Heart right ventricle (tissue), 16 donors: Measurements from ENCODE around the gene AKT3. TPM values are rescaled to one million over a fixed set of nuclear protein-coding genes. Genes with fewer than 3 reads are reported as not detected.
"Not testable (repeated sequence)": the region's sequence is repeated elsewhere in the genome, so short reads cannot be mapped to it uniquely, and the experiment has no call there.

Experiments
- ATAC-seq, 8 donors: fragments of 200-7000 bp; cut with Tn5 transposase; one replicate each; pipeline ENCODE4 v1.9.1; 2020; ENCODE audit warnings: mild to moderate bottlenecking in 8 of 8, moderate library complexity in 8 of 8, moderate number of reproducible peaks in 1 of 8
- DNase-seq, 2 donors: peaks; one replicate each; pipeline ENCODE4 v3.0.0-alpha.2; 2020
- H3K27ac ChIP-seq, 10 donors: fragments of 200-600 bp; sonication (generic) in 2 of 10; one replicate each; pipeline versions ENCODE4 v1.5.0 to v1.8.0; 2020 to 2022; ENCODE audit warnings: mild to moderate bottlenecking in 3 of 10
- H3K27me3 ChIP-seq, 7 donors: fragments of 200-600 bp; one replicate each; pipeline ENCODE4 v1.8.0; 2021 to 2022; ENCODE audit warnings: mild to moderate bottlenecking in 2 of 7
- H3K36me3 ChIP-seq, 9 donors: fragments of 200-600 bp; sonication (generic) in 1 of 9; one replicate each; pipeline versions ENCODE4 v1.5.0 to v1.8.0; 2020 to 2022; ENCODE audit warnings: mild to moderate bottlenecking in 2 of 9
- H3K4me1 ChIP-seq, 9 donors: fragments of 200-600 bp; sonication (generic) in 1 of 9; one replicate each; pipeline versions ENCODE4 v1.5.0 to v1.8.0; 2020 to 2022; ENCODE audit warnings: mild to moderate bottlenecking in 4 of 9
- H3K4me3 ChIP-seq, 10 donors: fragments of 200-600 bp; sonication (generic) in 2 of 10; one replicate each; pipeline versions ENCODE4 v1.5.0 to v1.8.0; 2020 to 2022; ENCODE audit warnings: mild to moderate bottlenecking in 7 of 10, moderate library complexity in 2 of 10
- H3K9me3 ChIP-seq, 11 donors: fragments of 200-600 bp in 10 of 11; sonication (generic) in 2 of 11; one replicate each; pipeline versions ENCODE4 v1.5.0 to v1.8.0; 2013 to 2022; ENCODE audit warnings: mild to moderate bottlenecking in 2 of 11, control low read depth in 1 of 11, moderate library complexity in 1 of 11
- CTCF ChIP-seq, 9 donors: fragments of 200-600 bp; sonication (generic) in 2 of 9; IDR thresholded peaks; one replicate each; pipeline versions ENCODE4 v1.5.0 to v1.8.0; 2021 to 2022; ENCODE audit warnings: antibody characterized with exemption in 9 of 9, mild to moderate bottlenecking in 5 of 9, moderate library complexity in 1 of 9
- WGBS, 2 donors: extraction: QIAGEN DNeasy Blood & Tissue Kit; methylation state at CpG; one replicate each; pipeline ENCODE4 v1.1.7; 2013; ENCODE audit warnings: inconsistent platforms in 1 of 2; 5-methylcytosine and 5-hydroxymethylcytosine counted together
- intact Hi-C, 10 donors: fragments of 100-400 bp; cut with DNase I; formaldehyde crosslinking; loops; one replicate each; pipeline versions ENCODE4 v1.11.1 to v1.14.2; 2022
- polyA plus RNA-seq, 2 donors: library from polyadenylated mRNA; stranded (reverse); fragments of 200-250 nt; gene quantifications; one replicate each; pipeline ENCODE4 v1.2.3, GENCODE V29; 2013
- total RNA-seq, 10 donors: library from RNA; stranded (reverse); fragmentation: NEBNext Ultra II Directional in 3 of 10; extraction: Animal tissue kit (Norgen Biotek cat#: 25700) in 3 of 10; gene quantifications; one replicate each; pipeline versions ENCODE4 v1.2.1 to v1.2.4, GENCODE V29; 2021 to 2023
- donor health status: Arrhythmogenic right ventricular cardiomyopathy.
- donor health status: ischemic (EF 13 %, LVEDD 7.1; RV severe dilation, severe dysfunction).
- donor health status: healthy with polysubstance abuse.
- donor health status: DM: no; HTN: yes; CAD: no.
- donor health status: DM: no; HTN: no; CAD: no.
- donor health status: ischemic (EF 25% LVEDD 6.9; RV normal size, moderate dysfunction).
- donor health status: ischemic (EF 25% LVEDD 5.7; RV mildly dilated, moderate dysfunction).
- donor health status: healthy.
- donor health status: DM: yes; HTN: yes; CAD: no.
- donor health status: Ischemic cardiomyopathy.
- donor health status: ischemic (EF 35%, LVEDD 5.7; RV mildly dilated, moderate dysfunction).
- donor health status: nonischemic (EF 11% LVEDD 7.7; RV severe dilation, severe dysfunction).
- donor health status: DM: yes; HTN: yes; CAD: no.
- donor health status: PGD.
- donor health status: ischemic (EF 29% LVEDD 5.4; RV normal size, mild dysfunction).
- donor health status: nonischemic (EF 23%, LVEDD 6.1; RV moderate dilation, normal function).

The AKT3 gene
- total and polyA plus RNA-seq, 12 donors, result 6.5 to 27.6 (median 17.7) TPM

GRCh38 chr1:243814718-243815117 is 35.3 kb downstream of the AKT3 start:
- no peaks in the 10 kb centered on the region for H3K27me3 ChIP-seq
- no peaks in the 10 kb centered on the region for H3K36me3 ChIP-seq
- H3K4me1 ChIP-seq, result peaks cover 0 to 5% (median 0%) of the 10 kb centered on the region in 9 donors
- TF ChIP-seq CTCF (IDR thresholded peaks at IDR 0.05), result no peak
- DNase-seq, result no peak
- WGBS, 2 donors, result 83 to 84% methylated on average over 1 of the region's 1 CpG
- H3K4me3 ChIP-seq, result no peak overlapping the region
- intact Hi-C loops, result no loop called here
- no peak for ATAC-seq
- no peak overlapping the region for H3K27ac ChIP-seq
- H3K9me3 ChIP-seq, result peaks cover 0 to 39% (median 12%) of the 10 kb centered on the region in 11 donors

GRCh38 chr1:243807346-243807745 is 42.7 kb downstream of the AKT3 start:
- H3K4me3 ChIP-seq, intact Hi-C loops, DNase-seq, H3K27ac ChIP-seq, ATAC-seq, H3K4me1 ChIP-seq, H3K27me3 ChIP-seq, H3K36me3 ChIP-seq: not testable (repeated sequence)
- WGBS, 2 donors, result 94 to 95% methylated on average over 11 of the region's 11 CpGs
- peaks cover 0 to 38% (median 0%) of the 10 kb centered on the region in 11 donors for H3K9me3 ChIP-seq

- ATAC-seq, result no peak
- Histone ChIP-seq H3K9me3 (peaks cover 0 to 33% (median 0%) of the 10 kb centered on the region in 11 donors), H3K36me3 (no peaks in the 10 kb centered on the region), H3K4me1 (peaks cover 0 to 6% (median 0%) of the 10 kb centered on the region in 9 donors), H3K27me3 (no peaks in the 10 kb centered on the region), H3K27ac (no peak overlapping the region), H3K4me3 (no peak overlapping the region)
- TF ChIP-seq CTCF (IDR thresholded peaks at IDR 0.05), result no peak
- intact Hi-C loops, result no loop called here
- DNase-seq, result no peak
Measured at GRCh38 chr1:243806310-243806709, 43.7 kb downstream of the AKT3 start.

- no peak for TF ChIP-seq CTCF (IDR thresholded peaks at IDR 0.05)
Measured at GRCh38 chr1:243802736-243803135, 47.3 kb downstream of the AKT3 start.

GRCh38 chr1:243801378-243801777 is 48.7 kb downstream of the AKT3 start:
- Histone ChIP-seq H3K27ac (no peak overlapping the region), H3K4me3 (no peak overlapping the region), H3K36me3 (no peaks in the 10 kb centered on the region), H3K27me3 (no peaks in the 10 kb centered on the region), H3K9me3 (peaks cover 0 to 1% (median 0%) of the 10 kb centered on the region in 11 donors), H3K4me1 (peaks cover 0 to 26% (median 0%) of the 10 kb centered on the region in 9 donors)
- TF ChIP-seq CTCF (IDR thresholded peaks at IDR 0.05), result no peak
- no peak for DNase-seq
- WGBS, 2 donors, result 67 to 77% methylated on average over 1 of the region's 1 CpG
- ATAC-seq, result no peak
- intact Hi-C loops, result no loop called here

More at GRCh38 chr1:243802736-243803135, 47.3 kb downstream of the AKT3 start:
- no peak for ATAC-seq
- Histone ChIP-seq H3K4me1 (peaks cover 0 to 26% (median 0%) of the 10 kb centered on the region in 9 donors), H3K27me3 (no peaks in the 10 kb centered on the region), H3K27ac (no peak overlapping the region), H3K36me3 (no peaks in the 10 kb centered on the region), H3K9me3 (peaks cover 0 to 15% (median 0%) of the 10 kb centered on the region in 11 donors), H3K4me3 (no peak overlapping the region)
- no peak for DNase-seq
- 98 to 99% methylated on average over 3 of the region's 3 CpGs for WGBS, 2 donors
- intact Hi-C loops, result no loop called here
